K562 (cell line): ENCODE results near the gene DDX18.

Source experiments
- JUND ChIP-seq, 2 experiments: IDR thresholded peaks; 2 replicates in 1 of 2; 3 replicates in 1 of 2; pipeline ENCODE4 v1.6.1; 2011; ENCODE audit warnings: borderline replicate concordance in 2 of 2, low read depth in 2 of 2, low read length in 2 of 2, improper control_type of control experiment in 1 of 2, missing biosample characterization in 1 of 2, missing genetic modification characterization in 1 of 2, missing genetic modification reagents in 1 of 2
- NFYB ChIP-seq: IDR thresholded peaks from 2 replicates; pipeline ENCODE4 v1.6.1; 2011; ENCODE audit warnings: mild to moderate bottlenecking, moderate library complexity; ENCODE audit not compliant: insufficient read length; ENCODE audit errors: extremely low read depth
- STAT6 ChIP-seq: sonication (generic); formaldehyde crosslinking; IDR thresholded peaks from 2 replicates; pipeline ENCODE4 v1.8.1; 2023; ENCODE audit warnings: mild to moderate bottlenecking, missing genetic modification reagents

GRCh38 chr2:117832905-117833613 is 18.6 kb downstream of the DDX18 start:
- TF ChIP-seq JUND (IDR thresholded peaks at IDR 0.05; ENCODE audit: borderline replicate concordance, low read depth, low read length) (no peak), JUND (tag; IDR thresholded peaks at IDR 0.05; ENCODE audit: borderline replicate concordance, low read depth, low read length) (no peak), STAT6 (no peak), NFYB (no peak)
